GM12872 (cell line): ENCODE measurements around the gene UBE2F.

Experiments used
- CTCF ChIP-seq: IDR thresholded peaks from 3 replicates; pipeline ENCODE4 v1.5.1; 2011; ENCODE audit warnings: low read depth, mild to moderate bottlenecking, low read length, moderate library complexity; ENCODE audit not compliant: insufficient read depth

The UBE2F gene

GRCh38 chr2:238031751-238032150 lies 64.9 kb downstream of the UBE2F start:
- no peak for TF ChIP-seq CTCF

- TF ChIP-seq CTCF, result no peak
Observed at GRCh38 chr2:238032755-238033337, 66.0 kb downstream of the UBE2F start.

GRCh38 chr2:238038203-238038602 lies 71.4 kb downstream of the UBE2F start:
- TF ChIP-seq CTCF, result no peak

GRCh38 chr2:238039151-238039550 lies 72.3 kb downstream of the UBE2F start:
- TF ChIP-seq CTCF, result no peak

- TF ChIP-seq CTCF, result no peak
Observed at GRCh38 chr2:238039985-238040384, 73.2 kb downstream of the UBE2F start.

GRCh38 chr2:238040918-238041317 lies 74.1 kb downstream of the UBE2F start:
- no peak for TF ChIP-seq CTCF

- TF ChIP-seq CTCF, result no peak
Observed at GRCh38 chr2:238042090-238042489, 75.3 kb downstream of the UBE2F start.
